Fibroblast of skin of right quadriceps (primary cell): Measurements from ENCODE around the gene KCNQ1.

ENCODE experiments used
- DNase-seq: peaks from one replicate; pipeline ENCODE4 v3.0.0-alpha.2; 2013

Gene KCNQ1

GRCh38 chr11:2445746-2446551, 1.1 kb downstream of the KCNQ1 start:
- no peak for DNase-seq

DNA sequence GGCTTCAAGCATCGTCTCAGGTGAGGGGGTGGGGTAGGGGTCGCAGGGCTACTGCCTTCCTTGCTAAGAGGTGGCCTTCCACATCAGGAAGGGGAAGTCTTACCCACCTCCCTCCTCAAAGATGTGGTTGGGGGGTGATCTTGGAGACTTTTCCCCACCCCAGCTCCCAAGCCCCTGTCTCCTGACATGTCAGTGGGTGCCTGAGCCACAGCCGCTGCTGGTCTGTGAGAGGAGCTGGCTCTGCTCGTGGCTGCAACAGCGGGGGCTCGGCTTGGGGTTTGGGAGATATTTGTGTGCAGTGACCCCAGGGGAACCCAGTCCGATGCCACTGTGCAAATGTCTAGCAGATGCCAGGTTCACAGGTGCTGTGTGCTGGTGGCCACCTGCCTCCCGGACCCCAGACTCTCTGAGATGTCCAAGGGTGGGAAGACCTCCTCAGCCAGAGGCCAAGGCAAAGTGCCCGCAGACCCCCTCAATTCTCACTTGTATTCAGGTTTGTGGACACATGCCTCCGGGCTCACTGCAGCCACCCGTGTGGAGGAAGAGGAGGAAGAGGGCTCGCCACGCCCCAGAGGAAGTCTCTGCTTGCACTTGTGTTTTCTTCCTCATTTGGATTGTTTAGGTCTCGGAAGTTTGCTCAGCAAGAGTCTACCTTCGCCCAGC, 1.9 kb downstream of the KCNQ1 start:
- no peak for DNase-seq

DNA sequence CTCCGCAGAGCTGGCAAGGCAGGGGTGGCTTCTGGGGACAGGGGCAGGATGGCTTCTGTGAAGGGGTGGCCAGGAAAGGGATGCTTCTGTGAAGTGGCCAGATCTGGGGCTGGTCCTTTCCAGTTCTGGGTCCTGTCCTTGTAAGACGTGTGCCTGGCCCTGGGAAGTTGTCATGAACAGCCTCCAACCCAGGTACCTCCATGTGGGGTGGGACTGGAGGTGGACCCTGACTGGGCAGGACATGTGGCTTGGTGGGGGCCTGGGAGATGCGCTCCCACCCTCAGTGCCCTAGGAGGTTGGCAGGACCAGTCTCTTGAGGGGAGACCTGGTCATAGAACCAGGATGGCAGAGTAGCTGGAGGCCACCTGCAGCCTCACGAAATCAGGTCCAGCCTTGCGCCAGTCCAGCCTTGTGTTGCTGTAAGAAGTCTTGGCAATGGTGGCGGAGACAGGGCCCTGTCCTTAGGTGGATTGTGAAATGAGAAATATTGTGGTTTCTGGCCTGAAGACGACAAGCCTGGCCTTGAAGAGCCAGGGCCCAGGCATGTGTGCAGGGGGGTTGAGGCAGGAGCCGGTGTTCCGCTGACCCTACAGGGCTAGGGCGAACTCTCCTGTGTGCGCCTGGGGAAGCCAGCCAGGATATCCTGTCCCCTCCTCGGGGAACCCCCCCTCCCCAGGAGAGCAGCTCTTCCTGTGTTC, 2.6 kb downstream of the KCNQ1 start:
- DNase-seq = no peak

- no peak for DNase-seq
These were observed 3.3 kb downstream of the KCNQ1 start for GRCh38 chr11:2447951-2448650.

- no peak for DNase-seq
These were observed 4.1 kb downstream of the KCNQ1 start for GRCh38 chr11:2448661-2449547.

GRCh38 chr11:2449548-2450320, 4.9 kb downstream of the KCNQ1 start:
- DNase-seq = no peak

GRCh38 chr11:2450321-2451041, 5.7 kb downstream of the KCNQ1 start:
- no peak for DNase-seq

GRCh38 chr11:2451336-2451735, 6.5 kb downstream of the KCNQ1 start:
- DNase-seq = no peak

DNA sequence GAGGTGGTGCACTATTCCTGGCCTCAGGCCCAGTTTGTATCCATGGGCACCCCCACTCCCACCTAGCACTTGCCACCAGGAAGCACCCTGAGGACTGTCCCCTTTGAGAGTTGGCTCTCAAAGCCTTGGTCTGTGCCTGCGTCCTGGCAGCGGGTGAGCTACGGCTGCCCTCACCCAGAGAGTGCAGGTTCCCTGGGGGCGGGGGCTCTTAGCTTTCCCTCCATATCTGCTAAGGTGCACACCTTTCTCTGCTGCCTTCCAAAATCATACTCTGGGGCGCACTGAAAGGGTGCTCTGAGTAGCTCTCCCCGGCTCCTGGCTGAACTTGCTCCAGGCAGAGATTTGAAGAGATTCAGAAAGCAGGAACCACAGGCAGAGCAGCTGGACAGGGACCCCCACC, 7.1 kb downstream of the KCNQ1 start:
- no peak for DNase-seq

DNA sequence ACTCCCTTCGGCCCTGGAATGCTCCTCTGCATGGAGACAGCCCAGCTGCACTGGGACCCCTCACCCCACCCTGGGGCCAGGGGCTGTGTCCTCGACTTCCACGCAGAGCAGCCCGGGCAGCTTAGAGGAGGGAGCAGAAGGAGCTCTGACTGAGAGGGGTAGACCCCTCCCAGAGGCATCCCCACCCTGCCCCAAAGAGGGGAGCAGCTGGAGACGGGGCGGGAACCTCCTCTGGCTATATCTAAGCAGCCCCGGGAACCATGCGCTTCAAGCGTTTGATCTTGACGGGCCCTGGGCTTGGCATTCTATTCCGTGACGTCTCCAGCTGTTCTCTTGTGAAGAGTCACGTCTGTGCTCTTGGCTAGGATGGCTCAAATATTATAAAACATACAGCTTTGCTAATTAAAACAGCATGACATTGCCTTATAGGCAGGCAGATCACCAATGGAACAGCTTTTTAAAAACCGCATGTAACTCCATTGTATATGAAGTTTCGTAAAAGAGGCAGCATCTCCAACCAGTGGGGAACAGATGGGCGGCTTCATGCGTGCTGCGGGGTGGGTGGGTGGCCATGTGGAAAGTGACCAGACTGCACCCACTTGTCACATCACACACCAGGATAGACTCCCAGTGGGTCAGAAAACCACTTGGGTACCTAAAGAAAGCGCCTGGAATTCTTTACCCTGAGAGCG, 7.7 kb downstream of the KCNQ1 start:
- peak; percentile 17 for DNase-seq

- DNase-seq = no peak
These were observed 8.6 kb downstream of the KCNQ1 start for GRCh38 chr11:2453436-2453835.

GRCh38 chr11:2458321-2458720, 13.5 kb downstream of the KCNQ1 start:
- no peak for DNase-seq

- DNase-seq = no peak
These were observed 14.4 kb downstream of the KCNQ1 start for GRCh38 chr11:2459016-2459725.

GRCh38 chr11:2459796-2460531, 15.2 kb downstream of the KCNQ1 start:
- no peak for DNase-seq

DNA sequence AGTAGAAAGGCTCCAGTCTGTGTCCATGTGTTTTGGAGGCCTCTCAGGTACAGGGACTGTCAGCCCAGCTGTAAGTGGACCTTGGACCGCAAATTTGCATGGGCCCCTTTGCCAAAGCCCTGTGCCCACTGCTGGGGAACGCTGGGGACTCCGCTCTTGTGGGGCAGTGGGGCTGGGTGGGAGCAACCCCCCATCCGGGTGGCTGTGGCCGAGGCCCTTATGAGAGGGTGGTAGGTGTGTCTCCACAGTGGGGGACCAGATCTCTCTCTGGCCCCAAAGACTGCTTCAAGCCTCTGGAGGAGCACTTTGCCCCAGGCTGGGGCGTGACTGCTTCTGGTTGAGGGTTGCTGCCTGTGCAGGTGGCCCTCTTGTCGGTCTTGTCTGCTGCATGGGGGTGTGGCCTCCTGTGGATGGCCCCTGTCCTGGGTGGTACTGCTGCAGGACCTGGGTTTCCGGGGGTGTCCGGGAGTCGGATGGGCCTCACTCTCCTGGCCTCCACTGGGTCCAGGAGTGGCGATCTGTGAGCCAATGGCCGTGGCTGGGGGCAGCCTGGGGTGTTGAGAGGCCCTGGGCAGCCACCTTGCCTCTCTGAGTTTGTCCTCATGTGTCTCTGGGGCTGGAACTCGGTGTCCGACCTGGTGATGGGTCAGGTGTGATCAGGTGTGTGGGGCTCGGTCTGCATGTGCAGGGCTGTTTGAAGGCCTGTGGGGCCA, 15.9 kb downstream of the KCNQ1 start:
- no peak for DNase-seq

- DNase-seq = no peak
These were observed 16.6 kb downstream of the KCNQ1 start for GRCh38 chr11:2461253-2461955.

GRCh38 chr11:2461956-2462542, 17.2 kb downstream of the KCNQ1 start:
- DNase-seq = no peak
